Activated CD8-positive, alpha-beta memory T cell treated with anti-CD3 and anti-CD28 coated beads, Interleukin-2, amount 10 ng/mL, durations not matched to agents 7 days and 5 days (primary cell): ENCODE measurements around the gene CELF4. TPM values are rescaled to one million over a fixed set of nuclear protein-coding genes. Genes with fewer than 3 reads are reported as not detected.

Experiments
- ATAC-seq: fragments of 150-1000 bp; cut with Tn5 transposase; one replicate; pipeline ENCODE4 v1.10.0; 2021; ENCODE audit warnings: moderate library complexity
- CTCF ChIA-PET: fragments of 350-600 bp; sonication (Branson Sonifier 250); formaldehyde crosslinking; loops from one replicate; lab custom pipeline; 2021; ENCODE audit warnings: antibody characterized with exemption; lab: Charles Lee
- DNase-seq: peaks from one replicate; pipeline ENCODE4 v3.0.0-alpha.2; 2020
- H3K27ac Mint-ChIP-seq: one replicate; pipeline ENCODE4 v1.8.0; 2021; ENCODE audit warnings: mild to moderate bottlenecking, mixed read lengths
- H3K27me3 Mint-ChIP-seq: one replicate; pipeline ENCODE4 v1.8.0; 2021; ENCODE audit warnings: mixed read lengths
- H3K36me3 Mint-ChIP-seq: one replicate; pipeline ENCODE4 v1.8.0; 2021; ENCODE audit warnings: mild to moderate bottlenecking, mixed read lengths
- H3K4me1 Mint-ChIP-seq: one replicate; pipeline ENCODE4 v1.8.0; 2021; ENCODE audit warnings: mixed read lengths
- H3K4me3 Mint-ChIP-seq: one replicate; pipeline ENCODE4 v1.8.0; 2021; ENCODE audit warnings: mild to moderate bottlenecking, moderate library complexity, mixed read lengths
- H3K9me3 Mint-ChIP-seq: one replicate; pipeline ENCODE4 v1.8.0; 2022; ENCODE audit warnings: low read depth, mixed read lengths
- total RNA-seq, 2 experiments: library from RNA; stranded (reverse); gene quantifications; one replicate each; pipeline ENCODE4 v1.2.3, GENCODE V29; 2021

CELF4 gene
- total RNA-seq, 2 experiments from 2014 or later = not detected

- CTCF ChIA-PET = interaction anchor here (0.6 kb wide), 1 partner anchor 225 kb away, joined by 3 read pairs; no protein-coding TSS in a partner anchor
- no peak overlapping the region for H3K4me3 Mint-ChIP-seq
Measured at GRCh38 chr18:37389684-37390368, 175.8 kb downstream of the CELF4 start.

GRCh38 chr18:37389041-37389440 is 176.6 kb downstream of the CELF4 start:
- CTCF ChIA-PET = interaction anchor here (0.6 to 0.7 kb wide), 2 partner anchors 69 to 224 kb away, joined by 3 read pairs; no protein-coding TSS in a partner anchor
- Mint-ChIP-seq H3K36me3 (no peaks in the 10 kb centered on the region), H3K4me1 (peaks cover 2% of the 10 kb centered on the region), H3K27ac (no peak overlapping the region), H3K4me3 (no peak overlapping the region), H3K9me3 (no peaks in the 10 kb centered on the region), H3K27me3 (peaks cover 16% of the 10 kb centered on the region)
- DNase-seq = no peak
- ATAC-seq = no peak

More at GRCh38 chr18:37389684-37390368, 175.8 kb downstream of the CELF4 start:
- Mint-ChIP-seq H3K36me3 (no peaks in the 10 kb centered on the region), H3K9me3 (no peaks in the 10 kb centered on the region), H3K4me1 (peaks cover 2% of the 10 kb centered on the region), H3K27me3 (peaks cover 16% of the 10 kb centered on the region), H3K27ac (no peak overlapping the region)
- DNase-seq (no peak), ATAC-seq (no peak)

GRCh38 chr18:37388413-37388812 is 177.2 kb downstream of the CELF4 start:
- H3K36me3 Mint-ChIP-seq = no peaks in the 10 kb centered on the region
- ATAC-seq = no peak
- no peak for DNase-seq
- CTCF ChIA-PET = interaction anchor here (0.7 kb wide), 1 partner anchor 70 kb away, joined by 3 read pairs; no protein-coding TSS in a partner anchor
- no peaks in the 10 kb centered on the region for H3K4me1 Mint-ChIP-seq
- no peak overlapping the region for H3K4me3 Mint-ChIP-seq
- no peaks in the 10 kb centered on the region for H3K9me3 Mint-ChIP-seq
- H3K27me3 Mint-ChIP-seq = peaks cover 16% of the 10 kb centered on the region
- H3K27ac Mint-ChIP-seq = no peak overlapping the region

- H3K4me3 Mint-ChIP-seq = no peak overlapping the region
- no peaks in the 10 kb centered on the region for H3K9me3 Mint-ChIP-seq
- DNase-seq = no peak
- H3K27ac Mint-ChIP-seq = no peak overlapping the region
- ATAC-seq = no peak
- CTCF ChIA-PET = interaction anchor here (0.7 kb wide), 1 partner anchor 154 kb away, joined by 4 read pairs; no protein-coding TSS in a partner anchor
- H3K36me3 Mint-ChIP-seq = no peaks in the 10 kb centered on the region
- H3K27me3 Mint-ChIP-seq = peaks cover 6% of the 10 kb centered on the region
- no peaks in the 10 kb centered on the region for H3K4me1 Mint-ChIP-seq
Measured at GRCh38 chr18:37385846-37386778, 179.5 kb downstream of the CELF4 start.

GRCh38 chr18:37383846-37384595 is 181.6 kb downstream of the CELF4 start:
- H3K4me3 Mint-ChIP-seq = no peak overlapping the region
- DNase-seq = no peak
- ATAC-seq = no peak
- H3K27me3 Mint-ChIP-seq = peaks cover 6% of the 10 kb centered on the region
- H3K9me3 Mint-ChIP-seq = no peaks in the 10 kb centered on the region
- H3K27ac Mint-ChIP-seq = no peak overlapping the region
- H3K36me3 Mint-ChIP-seq = no peaks in the 10 kb centered on the region
- no peaks in the 10 kb centered on the region for H3K4me1 Mint-ChIP-seq
- CTCF ChIA-PET = interaction anchor here (1.9 kb wide), 1 partner anchor 9 kb away, joined by 4 read pairs; no protein-coding TSS in a partner anchor

GRCh38 chr18:37383036-37383785 is 182.4 kb downstream of the CELF4 start:
- CTCF ChIA-PET = interaction anchor here (1.9 kb wide), 1 partner anchor 9 kb away, joined by 4 read pairs; no protein-coding TSS in a partner anchor

GRCh38 chr18:37381554-37381953 is 184.0 kb downstream of the CELF4 start:
- no peaks in the 10 kb centered on the region for H3K9me3 Mint-ChIP-seq
- H3K4me1 Mint-ChIP-seq = no peaks in the 10 kb centered on the region
- ATAC-seq (no peak), DNase-seq (no peak)
- H3K4me3 Mint-ChIP-seq = no peak overlapping the region
- H3K27me3 Mint-ChIP-seq = peaks cover 6% of the 10 kb centered on the region
- CTCF ChIA-PET = no interaction called here
- H3K27ac Mint-ChIP-seq = no peak overlapping the region
- H3K36me3 Mint-ChIP-seq = no peaks in the 10 kb centered on the region

More at GRCh38 chr18:37383036-37383785, 182.4 kb downstream of the CELF4 start:
- H3K27me3 Mint-ChIP-seq = peaks cover 6% of the 10 kb centered on the region
- H3K4me3 Mint-ChIP-seq = no peak overlapping the region
- no peaks in the 10 kb centered on the region for H3K9me3 Mint-ChIP-seq
- no peak for DNase-seq
- no peak for ATAC-seq
- H3K36me3 Mint-ChIP-seq = no peaks in the 10 kb centered on the region
- H3K27ac Mint-ChIP-seq = no peak overlapping the region
- no peaks in the 10 kb centered on the region for H3K4me1 Mint-ChIP-seq

- Mint-ChIP-seq H3K9me3 (no peaks in the 10 kb centered on the region), H3K36me3 (no peaks in the 10 kb centered on the region), H3K4me1 (no peaks in the 10 kb centered on the region), H3K27ac (no peak overlapping the region), H3K4me3 (no peak overlapping the region), H3K27me3 (peaks cover 6% of the 10 kb centered on the region)
- ATAC-seq (no peak), DNase-seq (no peak)
- CTCF ChIA-PET = no interaction called here
Measured at GRCh38 chr18:37380546-37381110, 185.0 kb downstream of the CELF4 start.

GRCh38 chr18:37378336-37379010 is 187.1 kb downstream of the CELF4 start:
- CTCF ChIA-PET = no interaction called here
- no peak overlapping the region for H3K4me3 Mint-ChIP-seq
- ATAC-seq = no peak
- DNase-seq = no peak
- no peak overlapping the region for H3K27ac Mint-ChIP-seq
- no peaks in the 10 kb centered on the region for H3K36me3 Mint-ChIP-seq
- H3K9me3 Mint-ChIP-seq = no peaks in the 10 kb centered on the region
- no peaks in the 10 kb centered on the region for H3K4me1 Mint-ChIP-seq
- H3K27me3 Mint-ChIP-seq = peaks cover 2% of the 10 kb centered on the region

GRCh38 chr18:37375181-37375580 is 190.4 kb downstream of the CELF4 start:
- H3K4me3 Mint-ChIP-seq = no peak overlapping the region
- CTCF ChIA-PET = no interaction called here
- H3K4me1 Mint-ChIP-seq = no peaks in the 10 kb centered on the region
- no peaks in the 10 kb centered on the region for H3K36me3 Mint-ChIP-seq
- ATAC-seq = no peak
- no peak for DNase-seq
- H3K27ac Mint-ChIP-seq = no peak overlapping the region
- H3K27me3 Mint-ChIP-seq = no peaks in the 10 kb centered on the region
- no peaks in the 10 kb centered on the region for H3K9me3 Mint-ChIP-seq

- peaks cover 4% of the 10 kb centered on the region for H3K27me3 Mint-ChIP-seq
- no peaks in the 10 kb centered on the region for H3K36me3 Mint-ChIP-seq
- ATAC-seq = no peak
- H3K4me3 Mint-ChIP-seq = no peak overlapping the region
- CTCF ChIA-PET = no interaction called here
- no peak overlapping the region for H3K27ac Mint-ChIP-seq
- H3K4me1 Mint-ChIP-seq = no peaks in the 10 kb centered on the region
- H3K9me3 Mint-ChIP-seq = no peaks in the 10 kb centered on the region
- no peak for DNase-seq
Measured at GRCh38 chr18:37368110-37368954, 197.3 kb downstream of the CELF4 start.
